K562 (cell line): ENCODE data around the gene MAGI1. TPM values are rescaled to one million over a fixed set of nuclear protein-coding genes. Genes with fewer than 3 reads are reported as not detected.

Source experiments
- ATAC-seq: fragments of 200-7000 bp; cut with Tn5 transposase; 3 replicates; pipeline ENCODE4 v1.9.1; 2020; ENCODE audit warnings: moderate library complexity
- BruUV-seq: library from RNA; stranded (reverse); fragments of 400-500 nt; replicated peaks from 2 replicates; lab custom pipeline; 2021; lab: Mats Ljungman, UMichigan
- CTCF ChIA-PET: fragments of 300-600 bp; formaldehyde crosslinking; extraction: SDS; loops from one replicate; lab custom pipeline; 2021; ENCODE audit warnings: low intra/inter-chr PET ratio; lab: Yijun Ruan, JAX
- POLR2A ChIA-PET: fragments of 300-600, 350-650 bp; sonication (Branson Sonifier 250); formaldehyde crosslinking; extraction: SDS; loops from one replicate; lab custom pipeline; 2021; ENCODE audit warnings: antibody characterized with exemption, inconsistent platforms; lab: Yijun Ruan, JAX
- DNase-seq, 4 experiments: peaks; one replicate each; pipeline versions ENCODE4 v3.0.0 to v3.0.0-alpha.2; 2011 to 2018; ENCODE audit warnings: low spot score in 3 of 4, mixed read lengths in 3 of 4; ENCODE audit errors: extremely low read depth in 1 of 4
- FAIRE-seq: peaks from 2 replicates; lab custom pipeline; 2011; peaks lifted over from hg19 to GRCh38; lab: Jason Lieb, UNC
- H2AFZ ChIP-seq: 2 replicates; pipeline ENCODE4 v1.6.0; 2011; ENCODE audit warnings: low read depth, low read length, control low read depth, inconsistent platforms
- H3K27ac ChIP-seq: fragments of 200-600 bp; 3 replicates; pipeline ENCODE4 v1.8.0; 2011; ENCODE audit warnings: low read depth, mild to moderate bottlenecking, control low read depth, inconsistent platforms, low read length, moderate library complexity, mixed read lengths; ENCODE audit errors: extremely low read depth
- H3K27me3 ChIP-seq, 2 experiments: fragments of 300-600 bp in 1 of 2; 2 replicates in 1 of 2; 3 replicates in 1 of 2; pipeline versions ENCODE4 v1.6.0 to v1.8.0; 2011; ENCODE audit warnings: inconsistent platforms in 2 of 2, low read length in 2 of 2, mild to moderate bottlenecking in 1 of 2, mixed read lengths in 1 of 2, moderate library complexity in 1 of 2; ENCODE audit not compliant: control insufficient read depth in 2 of 2, insufficient read depth in 2 of 2
- H3K36me3 ChIP-seq: fragments of 300-600 bp; 3 replicates; pipeline ENCODE4 v1.8.0; 2011; ENCODE audit warnings: mild to moderate bottlenecking, low read length, inconsistent platforms; ENCODE audit not compliant: control insufficient read depth, insufficient read depth
- H3K4me1 ChIP-seq, 2 experiments: fragments of 200-600 bp in 1 of 2; replicated peaks in 1 of 2; 2 replicates in 1 of 2; 3 replicates in 1 of 2; pipeline versions ENCODE4 v1.5.1 to v1.8.0; 2011; ENCODE audit warnings: inconsistent platforms in 2 of 2, low read length in 2 of 2, mild to moderate bottlenecking in 1 of 2, mixed read lengths in 1 of 2, moderate library complexity in 1 of 2; ENCODE audit not compliant: control insufficient read depth in 2 of 2, insufficient read depth in 2 of 2
- H3K4me2 ChIP-seq: 2 replicates; pipeline ENCODE4 v1.6.1; 2011; ENCODE audit warnings: low read length, control low read depth, inconsistent platforms, mixed read lengths; ENCODE audit not compliant: insufficient read depth
- H3K4me3 ChIP-seq: fragments of 200-600 bp; sonication (generic), shearing (Covaris generic); 2 replicates; pipeline ENCODE4 v1.5.1; 2016; ENCODE audit warnings: control low read depth, inconsistent platforms
- H3K79me2 ChIP-seq: fragments of 200-600 bp; 3 replicates; pipeline ENCODE4 v1.8.0; 2011; ENCODE audit warnings: low read length, inconsistent platforms; ENCODE audit not compliant: control insufficient read depth, insufficient read depth
- H3K9ac ChIP-seq, 2 experiments: 2 replicates each; pipeline versions ENCODE4 v1.6.0 to v1.6.1; 2011; ENCODE audit warnings: low read depth in 2 of 2, low read length in 2 of 2, control low read depth in 1 of 2, inconsistent platforms in 1 of 2, mild to moderate bottlenecking in 1 of 2, mixed read lengths in 1 of 2; ENCODE audit not compliant: insufficient read depth in 1 of 2
- H3K9me1 ChIP-seq: one replicate; pipeline ENCODE4 v1.6.0; 2011; ENCODE audit warnings: inconsistent platforms, mild to moderate bottlenecking, low read length, moderate library complexity; ENCODE audit not compliant: control insufficient read depth, insufficient read depth
- H3K9me3 ChIP-seq: replicated peaks from 2 replicates; pipeline ENCODE4 v1.5.1; 2011; ENCODE audit warnings: low read depth, low read length, inconsistent platforms; ENCODE audit not compliant: control insufficient read depth, insufficient read depth
- H4K20me1 ChIP-seq: replicated peaks from 2 replicates; pipeline ENCODE4 v1.6.1; 2011; ENCODE audit warnings: low read length, inconsistent platforms, mixed read lengths; ENCODE audit not compliant: control insufficient read depth, insufficient read depth
- ADNP ChIP-seq: fragments of 200-800 bp; sonication (Bioruptor generic); IDR thresholded peaks from 2 replicates; pipeline ENCODE4 v1.6.1; 2016; ENCODE audit warnings: missing genetic modification characterization, missing compliant biosample characterization
- ATF1 ChIP-seq, 2 experiments: fragments of 450-650 bp in 1 of 2; IDR thresholded peaks; 2 replicates each; pipeline ENCODE4 v1.6.1; 2016; ENCODE audit warnings: missing compliant biosample characterization in 1 of 2, missing genetic modification characterization in 1 of 2
- BACH1 ChIP-seq: fragments of 200-800 bp; sonication (Bioruptor generic); IDR thresholded peaks from 2 replicates; pipeline ENCODE4 v1.6.1; 2016; ENCODE audit warnings: missing genetic modification characterization, missing compliant biosample characterization
- CHCHD3 ChIP-seq: fragments of 250-450 bp; sonication (Bioruptor Pico); IDR thresholded peaks from 2 replicates; pipeline ENCODE4 v2.1.2; 2022; ENCODE audit warnings: mild to moderate bottlenecking
- CHD4 ChIP-seq: fragments of 200-600 bp; sonication (generic); IDR thresholded peaks from 3 replicates; pipeline ENCODE4 v1.6.1; 2012; ENCODE audit warnings: low read depth, mild to moderate bottlenecking, mixed read lengths, low read length, inconsistent platforms; ENCODE audit not compliant: insufficient read depth, insufficient replicate concordance, poor library complexity, severe bottlenecking
- CSDE1 ChIP-seq, 2 experiments: fragments of 450-650 bp; IDR thresholded peaks; 2 replicates each; pipeline ENCODE4 v1.6.1; 2016; ENCODE audit warnings: mild to moderate bottlenecking in 1 of 2
- DNMT1 ChIP-seq: fragments of 450-650 bp; IDR thresholded peaks from 2 replicates; pipeline ENCODE4 v1.6.1; 2016; ENCODE audit warnings: antibody characterized with exemption, mild to moderate bottlenecking
- E2F1 ChIP-seq: sonication (generic); formaldehyde crosslinking; IDR thresholded peaks from 2 replicates; pipeline ENCODE4 v1.8.1; 2023; ENCODE audit warnings: mild to moderate bottlenecking, missing genetic modification reagents, moderate library complexity
- EZH2 ChIP-seq: IDR thresholded peaks from 2 replicates; pipeline ENCODE4 v1.6.1; 2012; ENCODE audit warnings: low read depth, mild to moderate bottlenecking, inconsistent platforms, low read length, borderline replicate concordance
- GTF2A2 ChIP-seq: IDR thresholded peaks from 2 replicates; pipeline ENCODE4 v1.6.1; 2016; ENCODE audit warnings: mild to moderate bottlenecking, missing genetic modification characterization, missing compliant biosample characterization
- GTF2E2 ChIP-seq: fragments of 200-800 bp; sonication (Bioruptor generic); IDR thresholded peaks from 2 replicates; pipeline ENCODE4 v1.6.1; 2016; ENCODE audit warnings: missing genetic modification characterization, missing compliant biosample characterization
- HDGF ChIP-seq: fragments of 450-650 bp; IDR thresholded peaks from 2 replicates; pipeline ENCODE4 v1.6.1; 2016
- NCOA2 ChIP-seq, 2 experiments: fragments of 450-650 bp; IDR thresholded peaks; 2 replicates each; pipeline ENCODE4 v1.6.1; 2018; ENCODE audit warnings: mild to moderate bottlenecking in 2 of 2, moderate library complexity in 1 of 2; ENCODE audit not compliant: partially characterized antibody in 2 of 2
- NFE2L1 ChIP-seq: fragments of 450-650 bp; IDR thresholded peaks from 2 replicates; pipeline ENCODE4 v1.6.1; 2016; ENCODE audit warnings: missing genetic modification characterization, low read depth, mild to moderate bottlenecking, missing compliant biosample characterization, moderate library complexity, borderline replicate concordance
- NFIX ChIP-seq: fragments of 250-450 bp; sonication (Bioruptor Pico); IDR thresholded peaks from 2 replicates; pipeline ENCODE4 v1.4.0; 2020; ENCODE audit warnings: low read depth, mild to moderate bottlenecking, moderate library complexity
- SIRT6 ChIP-seq: IDR thresholded peaks from one replicate; pipeline ENCODE4 v1.6.1; 2012; ENCODE audit warnings: low read depth, mild to moderate bottlenecking, control low read depth, inconsistent platforms, low read length, moderate library complexity
- TCF15 ChIP-seq: fragments of 250-450 bp; sonication (Bioruptor Pico); IDR thresholded peaks from 2 replicates; pipeline ENCODE4 v1.8.0; 2022; ENCODE audit warnings: moderate library complexity, mild to moderate bottlenecking, inconsistent platforms
- WGBS: fragments of 100-300 bp; shearing (Covaris generic); methylation state at CpG from one replicate; pipeline ENCODE4 v1.1.6; 2016; ENCODE audit warnings: low coverage, mixed read lengths; ENCODE audit not compliant: insufficient coverage; ENCODE audit errors: missing lambda C conversion rate; 5-methylcytosine and 5-hydroxymethylcytosine counted together
- in situ Hi-C: fragments of 300-500 bp; cut with MboI; formaldehyde crosslinking; loops from 4 replicates; pipeline ENCODE4 v1.15.0; 2018; ENCODE audit warnings: inconsistent platforms, mixed read lengths
- intact Hi-C: fragments of 100-400 bp; cut with micrococcal nuclease; formaldehyde crosslinking; loops from 2 replicates; pipeline ENCODE4 v1.14.2; 2022
- polyA plus RNA-seq, 8 experiments: library from polyadenylated mRNA; depleted of rRNA in 4 of 8; stranded (reverse) in 5 of 8; unstranded in 3 of 8; fragments of >200 nt; fragmentation: Nextera tagmentation in 2 of 8; fragmentation: Illumina TruSeq in 1 of 8; extraction: Ambion mirVana in 2 of 8; extraction: Trizol in 1 of 8; gene quantifications; 2 replicates each; pipeline versions ENCODE4 v1.2.1 to v1.2.3, GENCODE V29; 2011 to 2014; ENCODE audit warnings: inconsistent platforms in 1 of 8, missing spikeins in 1 of 8
- total RNA-seq, 7 experiments: library from RNA; depleted of rRNA in 6 of 7; stranded (reverse); fragments of >200 nt in 6 of 7; fragmentation: Illumina TruSeq in 2 of 7; extraction: Trizol in 2 of 7; gene quantifications; 2 replicates each; pipeline versions ENCODE4 v1.2.1 to v1.2.3, GENCODE V29; 2011 to 2021; ENCODE audit warnings: low replicate concordance in 1 of 7
- TF ChIP-seq, protein P1 (sequence below): sonication (generic); formaldehyde crosslinking; IDR thresholded peaks from 2 replicates; pipeline ENCODE4 v1.8.0; 2022; ENCODE audit warnings: missing genetic modification reagents, mild to moderate bottlenecking, moderate library complexity, borderline replicate concordance

MAGI1 gene
- total and polyA plus RNA-seq, 9 of the 15 experiments (the other 6 are each of a cell fraction or from before 2014, with no cell fraction given) = 7.8 to 59.4 (median 43.2) TPM

GRCh38 chr3:65986285-65986684 lies 52.4 kb downstream of the MAGI1 start:
- in situ Hi-C loops = no loop called here
- ATAC-seq = no peak
- no TSS peak for BruUV-seq
- no peaks in the 10 kb centered on the region for H3K9me1 ChIP-seq
- CTCF ChIA-PET = no interaction called here
- 0% methylated on average over 4 of the region's 4 CpGs for WGBS
- intact Hi-C loops = no loop called here
- no peak for FAIRE-seq
- DNase-seq = no peak
- H4K20me1 ChIP-seq = no peaks in the 10 kb centered on the region
- no peaks in the 10 kb centered on the region for H3K36me3 ChIP-seq
- no peaks in the 10 kb centered on the region for H3K9me3 ChIP-seq
- TF ChIP-seq TCF15 (CRISPR knock-in tag) (no peak), HDGF (no peak), ADNP (tag) (no peak), SIRT6 (no peak), NFIX (CRISPR knock-in tag) (no peak), CHCHD3 (CRISPR knock-in tag) (no peak), NCOA2 (IDR thresholded peaks at IDR 0.05; ENCODE audit: partially characterized antibody in 2 of 2) (no peak), BACH1 (no peak), CHD4 (no peak), EZH2 (no peak), GTF2A2 (tag) (no peak), GTF2E2 (tag) (no peak), CSDE1 (IDR thresholded peaks at IDR 0.05) (no peak), NFE2L1 (tag) (no peak), DNMT1 (no peak), E2F1 (no peak), ATF1 (CRISPR knock-in tag; IDR thresholded peaks at IDR 0.05) (no peak), ATF1 (tag; IDR thresholded peaks at IDR 0.05) (no peak)
- TF ChIP-seq, protein P1, sequence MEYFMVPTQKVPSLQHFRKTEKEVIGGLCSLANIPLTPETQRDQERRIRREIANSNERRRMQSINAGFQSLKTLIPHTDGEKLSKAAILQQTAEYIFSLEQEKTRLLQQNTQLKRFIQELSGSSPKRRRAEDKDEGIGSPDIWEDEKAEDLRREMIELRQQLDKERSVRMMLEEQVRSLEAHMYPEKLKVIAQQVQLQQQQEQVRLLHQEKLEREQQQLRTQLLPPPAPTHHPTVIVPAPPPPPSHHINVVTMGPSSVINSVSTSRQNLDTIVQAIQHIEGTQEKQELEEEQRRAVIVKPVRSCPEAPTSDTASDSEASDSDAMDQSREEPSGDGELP (CRISPR knock-in tag) = no peak
- H3K9ac ChIP-seq = no peak overlapping the region
- no peaks in the 10 kb centered on the region for H3K4me1 ChIP-seq
- POLR2A ChIA-PET = interaction anchor here (0.8 kb wide), 1 partner anchor 9 kb away, joined by 3 read pairs; no protein-coding TSS in a partner anchor
- no peak overlapping the region for H3K4me3 ChIP-seq
- no peak overlapping the region for H3K4me2 ChIP-seq
- H3K79me2 ChIP-seq = no peaks in the 10 kb centered on the region
- no peak overlapping the region for H3K27ac ChIP-seq
- no peaks in the 10 kb centered on the region for H3K27me3 ChIP-seq
- H2AFZ ChIP-seq = no peak overlapping the region
